ENCODE data around the gene POLH.
"Not testable (repeated sequence)": the region's sequence is repeated elsewhere in the genome, so short reads cannot be mapped to it uniquely, and the experiment has no call there.

POLH gene

GRCh38 chr6:43575772-43576551 lies at the start of gene POLH, which contains the start of gene XPO5:
TSS of gene POLH (plus strand) at chr6:43576185. CDS start at chr6:43582320, 6,135 bp downstream.
TSS of gene XPO5 (minus strand) at chr6:43576038. CDS start at chr6:43575864, 174 bp downstream.
- DNase-seq: peak; percentile 87 to 92

- no peak for DNase-seq
Measured at GRCh38 chr6:43532201-43532600, 43.8 kb upstream of the POLH start.

GRCh38 chr6:43538986-43539385 lies 37.0 kb upstream of the POLH start:
- not testable (repeated sequence) for DNase-seq

- not testable (repeated sequence) for DNase-seq
Measured at GRCh38 chr6:43539409-43539808, 36.6 kb upstream of the POLH start.

GRCh38 chr6:43540507-43540906 lies 35.5 kb upstream of the POLH start:
- no peak for DNase-seq

GRCh38 chr6:43541774-43542471 lies 34.1 kb upstream of the POLH start:
- DNase-seq: no peak

GRCh38 chr6:43544461-43544860 lies 31.5 kb upstream of the POLH start:
- no peak for DNase-seq

GRCh38 chr6:43547222-43547621 lies 28.8 kb upstream of the POLH start:
- DNase-seq: no peak

- not testable (repeated sequence) for DNase-seq
Measured at GRCh38 chr6:43557620-43558019, 18.4 kb upstream of the POLH start.

- DNase-seq: no peak
Measured at GRCh38 chr6:43559328-43559727, 16.7 kb upstream of the POLH start.

- no peak for DNase-seq
Measured at GRCh38 chr6:43570876-43571441, 5.0 kb upstream of the POLH start.

GRCh38 chr6:43572015-43572414 lies 4.0 kb upstream of the POLH start:
- no peak for DNase-seq

GRCh38 chr6:43575105-43575771 lies 747 bp upstream of the POLH start:
- peak in 1 of 2 experiments; percentile 16 for DNase-seq

- DNase-seq: no peak
Measured at GRCh38 chr6:43578748-43579147, 2.8 kb downstream of the POLH start.

- DNase-seq: no peak
Measured at GRCh38 chr6:43579171-43579570, 3.2 kb downstream of the POLH start.

- no peak for DNase-seq
Measured at GRCh38 chr6:43582911-43583310, 6.9 kb downstream of the POLH start.

GRCh38 chr6:43584892-43585570 lies 9.0 kb downstream of the POLH start:
- DNase-seq: no peak

- no peak for DNase-seq
Measured at GRCh38 chr6:43588194-43588593, 12.2 kb downstream of the POLH start.

- DNase-seq: not testable (repeated sequence)
Measured at GRCh38 chr6:43589564-43589963, 13.6 kb downstream of the POLH start.

GRCh38 chr6:43593938-43594337 lies 18.0 kb downstream of the POLH start:
- DNase-seq: no peak

GRCh38 chr6:43600595-43600994 lies 24.6 kb downstream of the POLH start:
- no peak for DNase-seq

- no peak for DNase-seq
Measured at GRCh38 chr6:43604174-43604573, 28.2 kb downstream of the POLH start.

GRCh38 chr6:43606019-43606418 lies 30.0 kb downstream of the POLH start:
- no peak for DNase-seq
